GM19193 (cell line): ENCODE data around the gene SF3A1.
A peak's percentile ranks its signal among the peaks of the same experiment; 100 is the strongest.

Source experiments
- POLR2A ChIP-seq: IDR thresholded peaks from 4 replicates; pipeline ENCODE4 v1.6.1; 2011; ENCODE audit not compliant: insufficient read depth, insufficient read length; ENCODE audit errors: extremely low read depth

SF3A1 gene

DNA sequence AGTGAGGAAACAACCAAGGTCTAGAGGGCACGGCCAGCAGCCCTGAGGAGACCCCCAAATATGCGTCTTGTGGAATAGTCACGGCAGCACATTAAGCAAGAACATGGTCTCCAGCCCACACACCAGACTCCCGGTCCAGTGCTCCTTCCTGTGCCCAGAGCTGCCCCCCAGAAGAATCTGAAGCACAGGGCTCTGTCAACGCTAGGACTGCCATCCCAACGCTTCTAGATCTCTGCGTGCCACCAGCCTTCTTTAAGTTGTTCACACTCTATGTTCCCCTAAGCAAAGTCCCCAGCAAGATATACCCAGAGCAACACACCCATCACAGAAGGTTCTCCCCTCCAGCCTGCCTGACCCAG, 36.6 kb upstream of the SF3A1 start:
- TF ChIP-seq POLR2A: no peak

DNA sequence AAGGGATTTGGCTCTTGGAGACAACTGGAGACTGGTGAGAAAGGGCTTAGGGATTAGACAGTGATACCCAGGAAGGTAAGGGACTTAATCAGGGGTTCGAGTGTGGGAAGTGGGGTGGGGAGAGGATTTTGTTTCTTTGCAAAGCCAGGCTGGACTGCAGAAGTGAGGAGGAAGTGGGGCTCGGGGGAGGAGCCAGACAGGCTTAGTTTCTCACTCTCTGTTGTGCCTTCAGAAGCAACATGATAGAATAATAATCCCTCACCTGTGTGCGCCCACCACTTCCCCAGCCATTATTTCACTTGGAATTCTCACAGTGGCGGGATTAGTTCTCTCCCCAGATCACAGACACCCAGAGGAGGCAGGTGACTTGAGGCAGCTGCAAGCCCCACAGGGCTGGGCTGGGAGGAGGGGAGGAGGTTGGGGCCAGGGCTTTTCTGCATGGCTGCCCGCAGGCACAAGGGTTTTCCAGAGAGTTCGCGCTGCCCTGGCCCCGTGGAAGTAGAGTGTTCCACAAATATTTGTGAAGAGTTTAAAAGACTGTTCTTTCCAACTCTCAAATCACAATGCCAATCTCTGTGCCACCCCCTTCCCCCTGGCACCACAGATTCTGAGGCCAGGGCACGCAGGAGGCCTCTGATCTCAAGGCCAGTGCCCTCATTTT, 36.1 kb upstream of the SF3A1 start:
- no peak for TF ChIP-seq POLR2A

DNA sequence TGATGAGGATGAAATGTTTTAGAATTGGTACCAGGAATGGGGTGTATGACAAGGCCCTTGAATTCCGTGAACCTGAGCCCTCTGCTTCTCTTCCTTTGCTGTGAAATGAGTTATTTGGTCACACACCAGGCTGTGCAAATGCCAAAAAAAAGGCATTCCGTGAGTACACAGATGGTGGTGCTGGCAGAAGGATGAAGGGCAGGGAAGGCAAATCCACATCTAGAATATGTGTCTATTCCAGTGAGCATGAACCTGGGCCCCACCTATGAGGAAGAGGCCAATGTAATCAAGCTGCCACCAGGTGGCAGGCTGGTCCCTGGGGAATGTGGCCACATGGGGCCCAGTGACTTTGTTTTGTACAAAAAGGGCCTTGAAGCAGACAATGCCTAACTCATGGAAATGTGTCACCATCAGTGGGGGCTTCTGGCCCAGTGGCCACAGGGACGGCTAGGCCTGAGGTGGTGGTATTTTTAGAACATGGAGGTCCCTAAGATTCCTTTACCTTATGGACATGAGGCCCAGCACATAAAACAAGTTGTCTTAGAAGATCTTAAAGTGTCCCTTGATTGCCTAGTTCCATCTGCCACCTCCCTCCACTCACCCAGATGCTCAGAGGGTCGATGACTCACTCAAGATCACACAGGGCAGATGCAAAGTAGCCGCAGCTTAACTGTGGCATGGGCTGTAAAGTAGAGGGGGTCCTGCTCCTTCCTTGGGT, 34.4 kb upstream of the SF3A1 start:
- no peak for TF ChIP-seq POLR2A

DNA sequence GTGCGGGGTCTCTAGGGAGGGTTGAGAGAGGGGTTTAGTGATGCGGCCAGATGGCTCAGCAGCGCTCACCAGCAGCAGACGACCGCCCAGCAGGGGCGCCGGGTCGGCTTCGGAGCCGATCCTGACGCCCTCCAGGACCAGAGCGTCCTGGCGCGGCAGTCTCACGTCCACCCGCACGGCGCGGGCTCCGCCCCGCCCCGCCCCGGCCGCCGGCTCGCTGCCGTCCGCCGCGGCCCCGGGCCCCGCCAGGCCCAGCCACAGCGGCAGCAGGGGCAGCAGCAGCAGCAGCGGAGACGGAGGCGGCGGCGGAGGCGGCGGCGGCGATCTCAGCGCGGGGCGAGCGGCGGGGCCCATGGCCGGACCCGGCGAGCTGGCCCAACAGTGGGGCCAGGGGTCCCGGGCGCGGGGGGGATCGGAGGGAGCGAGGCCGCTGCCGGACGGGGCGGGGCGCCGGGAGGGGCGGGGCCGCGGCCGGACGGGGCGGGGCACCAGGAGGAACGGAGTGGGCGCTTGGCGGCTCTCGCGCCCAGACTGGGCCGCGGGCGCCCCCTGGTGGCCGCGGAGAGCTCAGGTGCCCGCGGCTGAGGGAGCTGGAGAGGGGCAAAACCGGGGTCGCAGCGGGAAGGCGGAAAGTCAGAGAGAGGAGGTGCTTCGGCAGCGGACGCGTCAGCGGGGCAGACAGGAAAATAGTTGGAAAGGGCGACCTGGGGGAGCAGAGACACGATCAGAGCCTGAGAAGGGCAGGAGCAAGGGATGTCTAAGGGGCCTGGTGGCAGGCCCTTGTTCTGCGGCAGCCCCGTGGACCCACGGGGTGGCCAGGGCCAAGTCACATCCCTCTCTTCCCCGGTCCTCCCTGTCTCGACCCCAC, 30.5 kb upstream of the SF3A1 start, which contains the start of gene RNF215:
Gene RNF215 (minus strand): TSS at position 452 of the 868 bp plus-strand sequence. CDS start 98 bp downstream, at position 354.
- peak; percentile 28 for TF ChIP-seq POLR2A

DNA sequence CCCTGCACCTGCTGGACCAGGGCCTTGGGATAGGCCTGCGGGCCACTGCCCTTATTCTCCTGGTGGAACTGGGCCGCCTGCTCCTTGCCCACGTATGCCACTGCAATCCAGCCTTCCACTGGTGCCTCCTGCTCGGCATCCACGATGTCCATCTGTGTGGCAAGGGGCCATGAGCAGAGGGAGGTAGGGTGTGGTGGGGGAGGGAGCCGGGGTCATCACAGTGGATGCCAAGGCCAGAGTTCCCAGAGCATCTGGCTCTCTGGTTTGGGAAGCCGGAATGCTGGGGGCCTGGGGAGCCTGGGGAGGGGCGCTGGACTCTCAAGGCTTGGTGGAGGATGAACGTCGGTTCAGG, 29.9 kb upstream of the SF3A1 start:
- no peak for TF ChIP-seq POLR2A

DNA sequence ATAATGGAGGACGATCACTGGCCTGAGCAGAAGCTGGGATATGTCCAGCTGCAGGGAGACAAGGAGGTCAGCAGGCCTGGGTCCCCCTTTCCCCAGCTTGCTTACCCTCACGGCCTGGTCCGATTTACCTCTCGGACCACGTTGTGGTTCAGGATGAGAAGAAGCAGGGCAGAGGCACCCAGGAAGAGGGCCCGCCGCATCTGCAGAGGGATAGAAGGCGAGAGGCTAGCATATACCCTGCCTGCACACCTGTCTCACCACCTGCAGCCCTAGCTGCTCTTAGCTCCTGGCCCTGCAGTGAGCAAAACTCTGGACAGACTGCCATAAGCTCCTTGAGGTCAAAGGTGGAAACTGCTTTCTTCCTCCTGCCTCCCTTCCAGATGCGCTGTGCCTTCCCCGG, 29.2 kb upstream of the SF3A1 start:
- TF ChIP-seq POLR2A: no peak

DNA sequence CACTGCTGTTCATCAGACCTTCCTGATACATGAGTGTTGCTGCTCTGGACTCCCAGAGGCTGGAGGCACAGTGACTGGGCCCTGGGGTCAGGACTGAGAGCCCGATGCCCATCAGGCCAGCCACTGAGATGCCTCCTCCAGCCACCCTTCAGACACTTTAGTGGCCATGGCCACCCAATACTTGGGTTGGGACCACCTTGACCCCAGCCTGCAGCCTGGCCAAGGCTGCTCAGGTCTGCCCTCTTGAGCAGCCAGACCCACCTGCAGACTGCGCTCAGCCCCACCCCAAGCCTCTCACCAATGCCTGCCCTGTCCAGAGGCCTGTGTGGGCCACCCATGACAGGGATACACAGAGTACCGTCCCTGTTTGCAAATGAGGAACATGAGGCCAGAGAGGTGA, 26.4 kb upstream of the SF3A1 start:
- TF ChIP-seq POLR2A: no peak

DNA sequence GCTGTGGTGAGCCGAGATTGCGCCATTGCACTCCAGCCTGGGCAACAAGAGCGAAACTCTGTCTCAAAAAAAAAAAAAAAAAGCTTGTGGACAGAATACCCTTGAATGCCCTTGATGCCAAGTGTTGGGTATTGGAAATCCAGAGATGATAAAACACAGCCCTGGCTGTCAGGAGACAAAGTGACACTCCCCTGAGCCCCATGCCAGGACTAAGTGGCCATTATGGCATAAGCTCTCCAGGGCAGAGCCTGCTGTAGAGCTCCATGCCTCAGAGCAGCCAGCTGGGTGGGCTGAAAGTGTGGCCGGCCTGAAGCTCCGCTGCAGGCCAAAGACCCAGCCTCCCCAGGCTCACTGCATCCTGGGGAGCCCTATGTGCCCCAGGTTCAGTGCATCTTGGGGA, 25.6 kb upstream of the SF3A1 start:
- TF ChIP-seq POLR2A: no peak

DNA sequence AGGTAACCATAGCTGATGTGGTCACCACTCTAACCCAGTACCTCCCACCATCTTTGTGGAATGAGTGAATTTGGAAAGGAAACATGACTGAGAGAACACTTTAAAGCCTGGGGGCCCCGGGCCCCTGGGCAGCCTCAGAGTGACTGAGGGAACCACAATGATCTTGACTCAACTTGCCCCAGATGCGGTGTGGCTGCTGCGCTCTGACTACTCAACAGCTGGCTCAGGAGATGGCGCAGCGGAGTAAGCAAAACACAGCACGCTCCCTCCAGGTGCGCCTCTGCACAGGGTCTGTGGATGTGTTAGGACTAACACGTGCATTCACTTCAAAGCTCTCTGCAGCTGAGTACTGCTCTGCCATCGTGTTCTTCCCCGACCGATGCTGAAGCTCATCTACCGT, 24.6 kb upstream of the SF3A1 start:
- TF ChIP-seq POLR2A: no peak

DNA sequence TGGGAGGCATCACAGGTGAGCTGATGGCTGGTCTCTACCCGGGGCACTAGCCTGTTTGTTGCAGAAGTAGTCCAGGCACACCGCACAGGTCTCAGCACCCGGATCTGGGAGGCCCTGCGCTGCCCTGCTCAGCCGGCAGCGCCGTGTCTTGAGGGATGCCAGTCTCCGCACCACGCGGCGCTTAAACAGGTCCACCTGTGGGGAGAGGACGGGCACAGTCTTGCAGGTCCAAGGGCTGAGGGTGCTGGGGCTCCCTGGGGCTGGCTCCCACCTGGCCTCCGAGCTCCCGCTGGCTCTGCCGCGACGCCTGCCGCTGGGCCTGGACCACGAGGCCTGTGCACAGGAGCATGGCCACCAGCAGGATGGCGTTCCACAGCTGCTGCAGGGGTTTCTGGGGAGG, 23.3 kb upstream of the SF3A1 start:
- TF ChIP-seq POLR2A: no peak

DNA sequence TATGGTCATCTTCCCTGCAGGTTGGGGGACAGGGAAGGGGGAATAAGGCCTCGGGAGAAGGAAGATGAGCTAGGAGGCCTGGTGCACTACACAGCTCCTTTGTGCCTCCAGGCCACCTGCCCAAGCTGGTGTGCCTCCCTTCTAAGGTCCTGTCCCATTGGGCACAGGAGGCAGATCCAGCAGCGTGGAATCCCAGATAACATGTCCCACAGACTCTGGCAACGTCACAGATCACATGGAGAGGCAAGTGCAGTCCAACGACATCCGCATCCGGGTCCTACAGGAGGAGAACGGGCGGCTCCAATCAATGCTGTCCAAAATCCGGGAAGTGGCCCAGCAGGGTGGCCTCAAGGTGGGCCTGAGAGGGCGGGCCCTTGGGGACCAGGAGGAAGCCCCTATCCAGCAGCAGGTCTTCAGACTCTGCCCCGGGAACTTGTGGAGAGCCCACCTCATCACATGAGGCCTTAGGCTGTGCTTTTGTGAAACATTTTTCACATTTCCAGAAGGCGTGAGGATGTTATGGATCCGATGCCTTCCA, 18.7 kb upstream of the SF3A1 start:
- no peak for TF ChIP-seq POLR2A

DNA sequence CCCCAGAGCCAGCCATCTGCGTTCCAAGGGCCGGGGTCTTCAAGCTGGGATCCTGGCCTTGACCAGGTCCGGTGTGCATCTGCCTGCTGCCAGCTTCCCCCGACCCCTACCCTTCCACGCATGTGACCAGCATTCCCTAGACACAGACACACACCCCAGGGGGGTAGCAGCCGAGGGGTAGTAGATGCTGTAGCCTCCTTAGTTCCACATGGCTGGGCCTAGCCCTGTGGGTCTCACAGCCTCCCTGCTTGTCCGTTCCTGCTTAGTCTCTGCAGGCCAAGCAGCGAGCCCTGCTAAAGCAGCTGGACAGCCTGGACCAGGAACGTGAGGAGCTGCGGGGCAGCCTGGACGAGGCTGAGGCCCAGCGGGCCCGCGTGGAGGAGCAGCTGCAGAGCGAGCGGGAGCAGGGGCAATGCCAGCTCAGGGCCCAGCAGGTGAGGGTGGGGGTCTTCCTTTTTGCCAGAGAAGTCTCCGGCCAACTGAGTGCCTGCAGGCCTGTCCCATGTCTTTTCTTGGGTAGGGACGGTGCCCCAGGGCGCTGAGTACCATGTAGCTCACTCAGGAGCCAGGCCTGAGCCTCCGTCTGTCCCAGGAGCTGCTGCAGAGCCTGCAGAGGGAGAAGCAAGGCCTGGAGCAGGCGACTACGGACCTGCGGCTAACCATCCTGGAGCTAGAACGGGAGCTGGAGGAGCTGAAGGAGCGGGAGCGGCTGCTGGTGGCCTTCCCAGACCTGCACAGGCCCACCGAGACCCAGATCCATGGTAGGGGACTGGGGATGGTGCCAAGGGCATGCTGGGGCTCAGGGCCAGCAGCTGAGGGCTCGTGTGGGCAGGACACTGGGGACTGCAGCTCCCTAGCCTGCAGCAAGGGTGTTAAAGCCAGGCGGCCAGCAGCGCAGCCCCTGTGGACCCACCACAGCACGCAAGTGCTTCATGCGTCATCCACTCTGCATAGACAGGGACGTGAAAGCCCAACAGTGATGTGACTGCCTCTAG, 16.9 kb upstream of the SF3A1 start:
- TF ChIP-seq POLR2A: no peak

DNA sequence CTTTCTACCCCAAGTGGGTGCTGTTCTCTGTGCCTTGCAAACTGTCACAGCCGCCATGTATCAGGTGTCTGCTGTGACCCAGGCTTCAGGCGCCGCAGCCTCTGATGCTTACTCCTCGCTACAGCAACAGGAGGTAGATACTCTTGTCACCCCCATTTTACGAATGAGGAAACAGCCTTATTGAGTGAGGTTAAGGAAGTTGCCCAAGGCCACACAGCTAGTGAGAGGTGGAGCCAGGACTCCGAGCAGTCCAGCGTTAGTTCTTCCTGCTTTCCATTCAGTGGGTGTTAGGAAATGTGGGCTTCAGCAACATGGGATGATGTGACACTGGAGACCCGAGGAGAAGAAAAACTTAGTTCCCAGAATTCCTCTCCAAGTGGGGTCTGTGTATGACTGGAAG, 16.2 kb upstream of the SF3A1 start:
- TF ChIP-seq POLR2A: no peak

DNA sequence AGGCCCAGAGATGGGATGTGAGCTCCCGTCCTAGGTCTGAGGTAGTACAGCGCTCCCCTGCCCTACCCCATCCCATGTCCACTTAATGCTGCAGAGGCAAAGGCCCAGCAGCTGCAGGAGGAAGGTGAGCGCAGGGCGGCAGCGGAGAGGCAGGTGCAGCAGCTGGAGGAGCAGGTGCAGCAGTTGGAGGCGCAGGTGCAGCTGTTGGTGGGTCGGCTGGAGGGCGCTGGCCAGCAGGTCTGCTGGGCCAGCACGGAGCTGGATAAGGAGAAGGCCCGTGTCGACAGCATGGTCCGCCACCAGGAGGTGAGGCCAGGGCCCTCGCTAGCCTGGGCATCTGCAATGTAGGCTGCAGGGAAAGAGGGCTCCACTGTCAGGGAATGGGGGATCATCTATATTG, 15.3 kb upstream of the SF3A1 start:
- TF ChIP-seq POLR2A: no peak
